GM18498 (cell line): ENCODE data around the gene PZP.

Experiments
- ATAC-seq: cut with Tn5 transposase; IDR thresholded peaks from one replicate; pipeline ENCODE4 v1.9.1; 2021; ENCODE audit warnings: mild to moderate bottlenecking, moderate library complexity; ENCODE audit not compliant: unreplicated experiment

PZP gene

DNA sequence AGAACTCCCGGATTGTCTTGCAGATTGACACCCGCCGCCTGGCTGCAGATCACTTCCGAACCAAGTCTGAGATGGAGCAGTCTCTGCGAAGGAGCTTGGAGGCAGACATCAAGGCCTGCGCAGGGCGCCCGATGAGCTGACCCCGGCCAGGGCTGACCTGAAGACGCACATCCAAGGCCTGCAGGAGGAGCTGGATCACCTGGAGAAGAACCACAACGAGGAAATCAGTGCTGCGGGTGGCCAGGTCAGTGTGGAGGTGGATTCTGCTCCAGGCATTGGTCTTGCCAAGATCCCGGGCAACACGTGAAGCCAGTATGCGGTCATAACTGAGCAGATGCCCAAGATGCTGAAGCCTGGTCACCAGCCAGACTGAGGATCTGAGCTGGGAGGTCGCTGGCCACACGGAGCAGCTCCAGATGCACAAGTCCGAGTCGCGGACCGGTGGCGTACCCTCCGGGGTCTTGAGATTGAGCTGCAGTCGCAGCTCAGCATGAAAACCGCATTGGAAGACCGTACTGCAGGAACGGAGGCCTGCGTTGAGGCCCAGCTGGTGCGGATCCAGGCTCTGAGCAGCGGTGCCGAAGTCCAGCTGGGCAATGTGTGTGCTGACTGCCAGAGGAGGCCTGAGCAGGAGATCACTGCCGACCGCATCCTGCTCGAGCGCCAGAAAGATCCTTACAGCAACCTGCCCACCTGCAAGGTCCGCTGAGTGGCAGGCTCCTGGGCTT is 80.1 kb downstream of the PZP start:
- no peak for ATAC-seq

DNA sequence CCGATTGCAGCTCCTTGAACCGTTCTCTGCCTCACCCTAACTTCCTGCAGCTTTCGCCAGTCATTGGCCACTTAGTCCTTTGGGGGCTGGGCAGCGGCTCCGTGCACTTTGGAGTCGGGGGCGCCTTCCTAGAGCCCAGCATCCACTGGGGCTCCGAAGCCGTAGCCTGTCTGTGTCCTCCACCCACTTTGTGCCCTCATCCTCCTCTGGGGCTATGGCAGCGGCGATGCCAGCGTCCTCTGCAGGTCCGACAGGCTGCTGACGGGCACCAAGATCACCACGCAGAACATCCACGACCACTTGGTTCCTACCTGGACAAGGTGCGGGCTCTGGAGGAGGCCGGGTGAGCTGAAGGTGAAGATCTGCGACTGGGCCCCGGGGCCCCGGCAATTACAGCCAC is 80.7 kb downstream of the PZP start:
- ATAC-seq, result no peak

GRCh38 chr12:9124383-9125031 is 83.7 kb downstream of the PZP start:
- no peak for ATAC-seq

GRCh38 chr12:9123781-9124382 is 84.3 kb downstream of the PZP start:
- no peak for ATAC-seq

DNA sequence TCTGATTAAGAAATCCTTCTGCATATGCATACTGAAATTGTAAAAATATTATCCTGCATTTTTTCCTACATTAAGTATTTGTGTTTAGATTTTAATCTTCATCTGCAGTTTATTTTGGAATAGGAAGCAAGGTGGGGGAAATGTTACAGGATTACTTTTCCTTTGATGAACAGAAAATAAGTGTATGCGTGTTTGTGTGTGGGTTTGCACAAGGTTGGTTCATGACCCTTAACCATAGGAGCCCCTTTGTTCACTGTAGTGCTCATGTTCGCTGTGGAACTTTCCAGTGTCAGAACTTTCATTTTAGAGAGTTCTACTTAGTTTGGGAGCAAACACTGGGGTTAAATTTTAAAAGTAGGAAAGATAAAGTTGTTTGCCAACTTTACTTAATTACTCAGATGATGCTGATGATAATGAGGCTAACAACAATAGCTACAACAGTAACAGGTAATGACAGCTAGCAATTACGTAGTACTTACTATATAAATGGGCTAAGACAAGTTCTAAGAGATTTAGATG is 86.0 kb downstream of the PZP start:
- no peak for ATAC-seq

DNA sequence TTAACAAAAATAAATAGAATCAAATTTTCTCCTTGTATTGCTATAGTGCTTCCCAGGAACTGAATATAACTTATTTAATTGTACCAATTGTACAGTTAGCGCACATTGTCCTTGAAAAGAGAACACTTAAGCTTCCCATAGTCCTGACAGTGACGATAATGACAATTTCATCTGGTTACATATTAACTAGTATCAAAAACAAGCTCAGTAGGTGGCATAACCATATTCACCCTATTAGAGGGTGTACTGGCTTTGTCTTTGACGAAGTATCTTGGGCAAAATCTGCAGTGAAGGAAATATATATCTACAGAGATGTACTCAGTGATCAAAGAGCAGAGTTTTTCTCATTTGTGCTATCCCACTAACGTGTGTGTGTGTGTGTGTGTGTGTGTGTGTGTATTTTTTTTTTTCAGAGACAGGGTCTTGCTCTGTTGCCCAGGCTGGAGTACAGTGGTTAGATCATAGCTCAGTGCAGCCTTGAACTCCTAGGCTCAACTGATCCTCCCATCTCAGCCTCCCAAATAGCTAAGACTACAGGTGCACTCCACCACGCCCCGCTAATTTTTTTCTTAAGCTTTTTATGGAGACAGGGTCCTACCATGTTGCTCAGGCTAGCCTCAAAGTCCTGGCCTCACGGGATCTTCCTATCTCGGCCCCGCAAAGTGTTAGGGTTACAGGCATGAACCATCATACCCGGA is 87.6 kb downstream of the PZP start:
- ATAC-seq, result no peak

DNA sequence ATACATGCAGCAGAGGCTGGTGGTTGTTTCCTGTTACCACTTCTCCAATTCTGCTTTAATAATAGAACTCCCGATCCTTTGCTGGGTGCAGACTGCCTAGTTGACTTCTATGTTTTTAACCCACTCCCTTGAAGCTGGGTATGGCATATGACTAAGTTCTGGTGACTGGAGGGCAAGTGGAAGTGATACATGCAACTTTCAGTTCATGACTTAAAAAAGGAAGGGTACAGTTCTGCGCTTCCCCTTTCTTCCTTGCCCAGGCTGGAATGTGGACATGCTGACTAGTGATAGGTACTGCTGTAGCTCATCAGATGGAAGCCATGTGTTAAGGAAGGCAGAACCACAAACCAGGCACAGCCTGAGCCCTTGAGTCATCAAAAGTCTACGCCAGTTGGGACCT is 90.0 kb downstream of the PZP start:
- ATAC-seq, result peak; percentile 67

- no peak for ATAC-seq
Observed at GRCh38 chr12:9115731-9116559, 92.2 kb downstream of the PZP start, which contains the start of gene A2M. Gene A2M (minus strand): TSS chr12:9115919. CDS start chr12:9115849, 70 bp downstream.

DNA sequence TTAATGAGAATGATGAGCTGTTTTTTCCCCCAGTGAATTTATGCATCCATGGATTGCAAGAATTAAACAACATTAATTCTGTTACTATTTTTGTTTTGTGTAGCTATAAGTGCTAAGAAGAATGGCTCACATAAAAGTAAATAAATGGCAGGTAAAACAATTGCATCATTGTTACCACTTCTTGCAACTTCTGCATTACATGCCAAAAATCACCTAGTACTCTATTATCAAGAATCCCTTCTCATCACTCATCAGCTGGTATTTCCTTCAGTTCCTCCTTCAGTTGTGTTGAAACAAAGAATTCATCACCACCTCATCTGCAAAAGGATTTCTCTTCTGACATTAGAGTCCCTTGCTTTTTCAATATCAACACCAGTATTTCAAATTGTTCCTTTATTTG is 93.2 kb downstream of the PZP start:
- no peak for ATAC-seq

DNA sequence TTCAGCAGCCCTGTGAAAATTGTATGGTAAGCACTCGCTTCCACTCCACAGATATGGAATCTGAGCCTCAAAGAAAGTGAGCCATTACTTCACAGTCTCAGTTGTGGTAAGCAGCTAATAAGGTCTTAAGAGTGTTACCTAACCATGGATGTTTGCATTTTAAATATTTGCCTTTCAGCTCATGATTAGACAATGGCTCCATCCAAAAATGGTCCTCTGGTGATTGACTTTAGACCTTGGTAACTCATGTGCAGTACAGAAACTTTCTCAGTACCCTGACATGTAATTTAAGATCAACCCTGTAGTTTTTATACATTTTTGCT is 94.2 kb downstream of the PZP start:
- no peak for ATAC-seq

DNA sequence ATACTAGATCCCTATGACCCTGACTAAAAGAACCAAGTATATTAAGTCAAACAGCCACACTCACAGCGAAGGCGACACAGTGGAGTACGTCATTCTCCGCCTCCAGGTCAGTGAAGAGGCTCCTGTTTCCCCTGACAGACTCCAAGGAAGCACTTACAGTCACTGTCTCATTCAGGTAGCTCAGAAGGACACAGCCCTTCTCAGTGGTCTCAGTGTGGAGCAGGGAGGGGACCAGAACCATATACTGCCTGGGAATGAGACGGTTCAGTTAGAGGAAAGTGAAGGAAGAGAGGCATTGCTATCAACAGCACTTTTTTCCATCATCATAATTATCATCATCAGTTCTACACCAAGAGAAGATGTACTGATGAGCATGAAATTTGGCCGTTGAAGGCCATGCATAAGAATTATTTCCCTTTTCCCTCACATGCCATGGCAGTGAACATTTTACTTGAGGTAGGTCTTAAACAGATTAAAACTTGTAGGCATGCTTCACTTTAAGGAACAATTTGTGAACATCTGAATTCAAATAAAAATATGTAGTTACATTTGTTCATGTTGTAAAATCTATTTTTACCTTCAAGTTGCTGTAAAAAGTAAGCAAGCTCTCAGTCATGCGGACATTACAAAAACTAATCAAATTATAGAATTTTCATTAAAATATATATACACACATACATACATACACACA is 94.8 kb downstream of the PZP start:
- ATAC-seq, result no peak

DNA sequence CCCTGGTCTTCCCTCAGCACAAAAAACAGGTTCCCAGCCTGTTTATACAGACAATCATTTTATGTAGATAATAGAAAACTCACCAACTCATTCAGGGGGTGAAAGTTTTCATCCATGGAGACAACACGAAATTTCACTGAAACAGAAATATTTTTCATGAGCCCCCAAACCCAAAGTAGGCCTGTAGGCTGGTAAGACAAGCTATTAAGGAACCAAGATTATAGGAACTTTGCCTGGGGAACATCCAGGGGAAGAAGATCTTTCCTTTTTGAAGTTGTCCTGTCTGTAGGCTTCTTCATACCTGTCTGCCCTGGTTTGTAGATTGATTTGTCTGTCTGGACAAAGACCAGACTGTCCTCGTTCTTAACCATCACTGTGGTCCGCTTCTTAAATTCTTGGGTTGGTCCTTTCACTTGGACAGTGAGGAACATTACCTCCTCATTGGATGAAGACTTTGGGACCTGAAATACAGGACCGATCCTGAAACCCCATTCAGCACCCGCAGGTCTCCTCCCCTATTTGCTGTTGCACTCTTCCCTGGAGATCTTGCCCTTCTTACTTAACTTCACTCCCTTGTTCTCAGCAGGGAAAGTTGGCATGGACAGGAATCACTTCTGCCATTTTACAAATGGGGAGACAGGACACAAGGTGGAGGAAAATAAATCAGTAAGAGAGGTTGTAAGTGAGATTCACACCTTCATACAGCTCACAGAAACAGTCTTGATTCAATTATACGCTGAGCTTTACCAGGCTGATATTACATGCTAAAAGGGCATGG is 95.9 kb downstream of the PZP start:
- ATAC-seq, result no peak

DNA sequence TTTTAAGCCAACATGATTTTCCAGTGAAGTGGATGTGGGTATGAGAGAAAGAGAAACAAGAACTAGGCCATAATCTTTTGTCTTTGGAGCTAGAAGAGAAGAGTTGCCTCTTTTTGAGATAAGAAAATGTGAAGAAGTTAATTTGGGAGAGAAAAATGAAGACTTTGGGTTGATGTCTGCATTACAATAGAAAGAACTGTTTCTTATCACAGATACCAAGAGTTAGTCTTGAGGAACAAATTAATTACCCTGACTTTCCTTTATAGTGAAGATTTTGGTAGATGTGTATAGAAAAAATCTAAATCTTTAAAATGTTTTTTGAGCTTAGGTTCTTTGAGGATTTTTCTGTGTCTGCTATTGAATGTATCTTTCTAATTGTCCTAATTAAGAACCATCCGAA is 96.7 kb downstream of the PZP start:
- no peak for ATAC-seq

- no peak for ATAC-seq
Observed at GRCh38 chr12:9109737-9110491, 98.3 kb downstream of the PZP start.

GRCh38 chr12:9109213-9109522 is 99.0 kb downstream of the PZP start:
- ATAC-seq, result no peak

- no peak for ATAC-seq
Observed at GRCh38 chr12:9108504-9109212, 99.5 kb downstream of the PZP start.

DNA sequence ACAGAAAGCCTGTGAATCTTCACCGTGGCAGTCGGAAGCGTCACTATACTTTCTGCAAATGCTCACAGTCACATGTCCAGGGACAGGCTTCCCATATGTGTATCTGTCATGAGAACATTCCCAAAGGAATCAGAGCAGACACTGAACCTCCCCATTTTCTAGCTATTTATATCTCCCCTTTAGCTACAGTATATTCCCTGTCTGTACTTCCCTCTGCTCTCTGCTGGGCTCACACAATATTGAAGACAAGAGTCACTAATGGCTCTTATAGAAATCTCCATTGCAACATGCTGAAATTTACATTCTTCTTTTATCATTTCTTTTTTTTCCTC is 100.7 kb downstream of the PZP start:
- no peak for ATAC-seq
